K562 (cell line): ENCODE results near the gene SFMBT2. TPM values are rescaled to one million over a fixed set of nuclear protein-coding genes. Genes with fewer than 3 reads are reported as not detected.

Experiments
- ADNP ChIP-seq: fragments of 200-800 bp; sonication (Bioruptor generic); IDR thresholded peaks from 2 replicates; pipeline ENCODE4 v1.6.1; 2016; ENCODE audit warnings: missing genetic modification characterization, missing compliant biosample characterization
- CC2D1A ChIP-seq: fragments of 450-650 bp; IDR thresholded peaks from 2 replicates; pipeline ENCODE4 v1.6.1; 2017; ENCODE audit warnings: mild to moderate bottlenecking
- CHD2 ChIP-seq: IDR thresholded peaks from 2 replicates; pipeline ENCODE4 v1.6.1; 2011; ENCODE audit warnings: low read depth, low read length
- MAZ ChIP-seq, 2 experiments: fragments of 450-650 bp in 1 of 2; sonication (generic) in 1 of 2; formaldehyde crosslinking; IDR thresholded peaks in 1 of 2; conservative IDR thresholded peaks in 1 of 2; 2 replicates each; pipeline versions ENCODE4 v1.4.0 to v1.5.0; 2020; ENCODE audit warnings: mild to moderate bottlenecking in 1 of 2, missing genetic modification reagents in 1 of 2
- ZBTB40 ChIP-seq, 2 experiments: fragments of 450-650 bp in 1 of 2; sonication (generic) in 1 of 2; formaldehyde crosslinking in 1 of 2; IDR thresholded peaks; 2 replicates each; pipeline versions ENCODE4 v1.7.1 to v1.9.0; 2016 to 2022; ENCODE audit warnings: inconsistent platforms in 1 of 2, mild to moderate bottlenecking in 1 of 2, missing genetic modification reagents in 1 of 2
- polyA plus RNA-seq, 8 experiments: library from polyadenylated mRNA; depleted of rRNA in 4 of 8; stranded (reverse) in 5 of 8; unstranded in 3 of 8; fragments of >200 nt; fragmentation: Nextera tagmentation in 2 of 8; fragmentation: Illumina TruSeq in 1 of 8; extraction: Ambion mirVana in 2 of 8; extraction: Trizol in 1 of 8; gene quantifications; 2 replicates each; pipeline versions ENCODE4 v1.2.1 to v1.2.3, GENCODE V29; 2011 to 2014; ENCODE audit warnings: inconsistent platforms in 1 of 8, missing spikeins in 1 of 8
- total RNA-seq, 7 experiments: library from RNA; depleted of rRNA in 6 of 7; stranded (reverse); fragments of >200 nt in 6 of 7; fragmentation: Illumina TruSeq in 2 of 7; extraction: Trizol in 2 of 7; gene quantifications; 2 replicates each; pipeline versions ENCODE4 v1.2.1 to v1.2.3, GENCODE V29; 2011 to 2021; ENCODE audit warnings: low replicate concordance in 1 of 7

SFMBT2 gene
- total and polyA plus RNA-seq, 9 of the 15 experiments (the other 6 are each of a cell fraction or from before 2014, with no cell fraction given), result 1.2 to 13.6 (median 7.6) TPM

DNA sequence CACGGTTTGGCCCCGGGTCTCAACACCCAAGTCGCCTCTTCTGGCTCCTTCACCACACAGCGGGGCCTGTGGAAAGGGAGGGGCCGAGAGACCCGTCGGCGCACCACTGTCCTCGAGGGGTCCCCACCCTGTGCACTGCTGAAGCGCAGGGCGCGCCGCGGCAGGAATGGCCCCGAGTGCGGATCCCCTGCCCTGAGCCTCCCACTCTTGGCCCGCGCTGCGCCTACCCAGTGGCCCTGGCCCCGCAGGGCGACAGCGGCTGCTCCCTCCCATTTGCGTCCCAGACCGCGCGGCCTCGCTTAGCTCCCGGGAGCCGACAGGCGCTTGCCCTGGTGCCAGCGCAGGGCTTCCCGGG, 2.1 kb upstream of the SFMBT2 start (continued):
- TF ChIP-seq ZBTB40 (IDR thresholded peaks at IDR 0.05), result no peak
- no peak for TF ChIP-seq ZBTB40 (CRISPR knock-in tag; IDR thresholded peaks at IDR 0.05)
- TF ChIP-seq MAZ (CRISPR knock-in tag; conservative IDR thresholded peaks at IDR 0.05 in 1 of 2, IDR thresholded peaks at IDR 0.05 in 1 of 2), result no peak
- TF ChIP-seq ADNP, result no peak
- TF ChIP-seq CHD2, result no peak
- TF ChIP-seq CC2D1A, result no peak
